Epithelial cell of esophagus (primary cell): ENCODE data around the gene YAP1.

ENCODE experiments used
- DNase-seq: peaks from one replicate; pipeline ENCODE4 v3.0.0; 2010; ENCODE audit warnings: low read depth
- H3K4me3 ChIP-seq: 2 replicates; pipeline ENCODE4 v1.5.1; 2011; ENCODE audit warnings: mild to moderate bottlenecking, low read length, control low read depth
- TF ChIP-seq, protein P1 (sequence below): IDR thresholded peaks from 2 replicates; pipeline ENCODE4 v1.5.1; 2011; ENCODE audit warnings: low read depth, mild to moderate bottlenecking, low read length, control low read depth, inconsistent platforms; ENCODE audit not compliant: insufficient read depth; ENCODE audit errors: missing control alignments

YAP1 gene

DNA sequence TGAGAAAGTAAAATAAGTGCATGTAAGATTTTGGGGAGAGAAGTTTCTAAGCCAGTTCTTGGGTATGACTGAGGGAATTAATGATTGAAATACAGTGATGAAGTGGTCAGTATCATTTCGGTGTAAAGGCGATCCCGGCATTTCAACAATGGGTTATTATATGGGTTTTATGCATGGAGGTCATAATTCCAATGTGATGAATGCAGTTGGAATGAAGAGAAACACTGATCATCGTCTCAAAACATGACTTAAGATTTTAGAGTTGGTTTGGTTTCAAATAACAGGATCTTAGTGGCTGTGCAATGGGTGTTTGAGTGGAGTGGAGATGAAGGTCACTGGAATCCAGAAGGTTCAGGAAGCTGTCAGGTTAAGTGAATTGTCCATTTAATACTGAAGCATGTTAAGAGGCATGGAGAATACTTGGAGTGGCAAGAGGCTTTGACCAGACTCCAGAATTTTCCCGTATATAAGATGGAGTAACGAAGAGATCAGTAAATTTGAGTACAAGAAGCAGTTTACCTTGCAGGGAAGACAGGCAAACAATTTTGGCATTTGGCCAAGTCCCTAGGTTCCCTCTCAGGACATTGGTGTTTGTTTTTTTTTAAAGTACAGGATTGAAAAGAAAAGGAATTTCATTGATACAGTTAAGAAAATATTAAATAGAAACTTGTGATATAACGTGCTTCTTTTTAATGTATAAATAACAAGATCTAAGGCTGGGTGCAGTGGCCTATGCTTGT is 110.7 kb downstream of the YAP1 start:
- H3K4me3 ChIP-seq = no peak overlapping the region
- TF ChIP-seq, protein P1, sequence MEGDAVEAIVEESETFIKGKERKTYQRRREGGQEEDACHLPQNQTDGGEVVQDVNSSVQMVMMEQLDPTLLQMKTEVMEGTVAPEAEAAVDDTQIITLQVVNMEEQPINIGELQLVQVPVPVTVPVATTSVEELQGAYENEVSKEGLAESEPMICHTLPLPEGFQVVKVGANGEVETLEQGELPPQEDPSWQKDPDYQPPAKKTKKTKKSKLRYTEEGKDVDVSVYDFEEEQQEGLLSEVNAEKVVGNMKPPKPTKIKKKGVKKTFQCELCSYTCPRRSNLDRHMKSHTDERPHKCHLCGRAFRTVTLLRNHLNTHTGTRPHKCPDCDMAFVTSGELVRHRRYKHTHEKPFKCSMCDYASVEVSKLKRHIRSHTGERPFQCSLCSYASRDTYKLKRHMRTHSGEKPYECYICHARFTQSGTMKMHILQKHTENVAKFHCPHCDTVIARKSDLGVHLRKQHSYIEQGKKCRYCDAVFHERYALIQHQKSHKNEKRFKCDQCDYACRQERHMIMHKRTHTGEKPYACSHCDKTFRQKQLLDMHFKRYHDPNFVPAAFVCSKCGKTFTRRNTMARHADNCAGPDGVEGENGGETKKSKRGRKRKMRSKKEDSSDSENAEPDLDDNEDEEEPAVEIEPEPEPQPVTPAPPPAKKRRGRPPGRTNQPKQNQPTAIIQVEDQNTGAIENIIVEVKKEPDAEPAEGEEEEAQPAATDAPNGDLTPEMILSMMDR = no peak
- peak; percentile 33 for DNase-seq

DNA sequence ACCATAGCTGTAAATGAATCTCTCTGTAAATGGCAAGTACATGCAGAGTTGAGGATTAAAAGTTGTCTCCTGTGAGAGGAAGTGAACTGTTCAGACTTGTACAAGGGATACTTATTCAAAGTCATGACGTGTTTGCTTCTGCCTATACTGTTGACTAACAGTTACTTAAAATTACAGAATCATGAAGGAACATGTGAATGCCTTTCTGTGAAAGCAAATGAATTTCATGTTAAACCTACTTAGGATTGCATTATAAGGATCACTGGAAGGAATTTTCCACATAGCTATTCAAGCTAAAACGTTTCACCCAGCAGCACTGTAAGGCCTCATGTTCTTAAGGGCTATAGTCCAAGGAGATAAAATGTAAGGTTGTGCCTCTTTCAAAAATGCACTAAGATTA is 113.6 kb downstream of the YAP1 start:
- TF ChIP-seq, protein P1 = no peak
- peak; percentile 96 for DNase-seq

DNA sequence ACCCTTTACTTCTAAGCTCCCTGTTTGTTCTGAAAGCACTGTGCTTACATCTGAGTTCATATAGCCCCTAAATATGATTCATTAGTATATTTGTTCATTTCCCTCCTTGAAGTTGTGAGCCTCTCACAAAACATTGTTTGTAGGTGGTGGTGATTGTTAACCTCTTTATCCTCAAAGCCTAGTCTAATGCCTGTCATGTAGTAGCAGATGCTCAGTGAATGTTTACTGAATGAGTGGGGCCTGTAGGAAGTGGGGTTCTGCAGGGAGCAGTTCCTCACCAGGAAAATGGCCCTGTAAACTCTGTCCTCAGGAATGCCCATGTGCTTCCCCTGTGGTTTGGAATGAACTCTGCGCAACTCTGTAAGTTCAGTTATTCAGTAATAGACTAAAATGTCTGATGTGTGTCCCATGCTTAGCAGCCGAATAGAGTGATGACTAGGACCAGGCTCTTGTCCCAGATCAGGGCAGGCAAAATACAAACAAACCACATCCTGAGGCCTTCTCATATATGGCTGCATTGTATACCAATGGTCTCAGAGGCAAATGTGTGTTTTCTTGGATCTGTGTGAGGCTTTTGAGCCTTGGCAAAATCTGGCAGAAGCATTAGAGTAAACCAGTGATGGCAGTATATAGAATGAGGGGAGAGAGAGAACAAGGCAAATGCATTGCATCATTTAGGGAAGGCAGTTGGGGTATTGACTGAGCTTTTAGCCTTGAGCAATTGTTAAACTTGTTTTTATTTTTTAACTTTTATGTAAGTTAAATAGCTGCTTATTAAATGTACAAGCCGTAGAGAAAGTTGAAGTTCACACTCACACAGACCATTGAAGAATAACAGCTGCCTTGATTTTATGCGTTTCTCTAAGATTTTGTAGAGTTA is 115.7 kb downstream of the YAP1 start:
- no peak overlapping the region for H3K4me3 ChIP-seq
- TF ChIP-seq, protein P1 = no peak
- peak; percentile 72 for DNase-seq

More for the DNA sequence above, 113.6 kb downstream of the YAP1 start:
- no peak overlapping the region for H3K4me3 ChIP-seq

DNA sequence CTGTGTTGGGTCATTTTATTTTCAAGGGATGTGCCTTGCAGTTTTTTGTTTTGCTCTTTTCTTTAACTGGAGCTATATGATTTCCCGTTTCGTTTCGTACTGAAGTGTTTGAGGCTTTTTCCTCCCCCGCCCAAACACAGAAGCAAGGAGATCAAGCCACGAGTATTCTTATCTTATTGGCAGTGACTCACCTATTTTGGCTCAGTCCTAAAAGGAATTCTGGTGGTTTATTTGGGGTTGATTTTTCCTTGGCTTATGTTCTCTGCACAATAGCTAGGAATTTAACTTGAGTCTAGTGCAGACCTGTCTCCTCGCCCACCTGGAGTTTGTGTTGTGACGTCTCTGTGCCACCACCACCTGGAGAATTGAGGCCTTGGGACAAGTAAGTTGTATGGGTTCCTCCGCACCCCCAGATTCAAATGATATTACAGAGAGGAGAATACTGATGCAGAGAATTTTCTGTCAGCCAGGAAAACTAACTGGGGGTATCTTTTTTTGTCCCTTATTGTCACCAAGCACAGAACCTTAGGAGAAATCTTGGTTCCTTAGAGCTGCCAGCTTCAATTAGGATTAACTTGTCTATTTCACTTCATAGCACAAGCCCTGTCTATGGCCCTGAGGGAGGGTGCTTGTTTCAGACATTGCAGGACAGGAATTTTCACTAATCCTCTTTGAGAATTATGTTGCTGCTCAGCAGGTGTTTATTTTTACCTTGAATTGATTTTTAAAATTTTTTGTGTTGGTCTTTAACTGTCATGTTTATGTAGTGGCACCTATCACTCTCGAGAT is 116.6 kb downstream of the YAP1 start:
- TF ChIP-seq, protein P1 = no peak
- DNase-seq = peak; percentile 75
- no peak overlapping the region for H3K4me3 ChIP-seq

DNA sequence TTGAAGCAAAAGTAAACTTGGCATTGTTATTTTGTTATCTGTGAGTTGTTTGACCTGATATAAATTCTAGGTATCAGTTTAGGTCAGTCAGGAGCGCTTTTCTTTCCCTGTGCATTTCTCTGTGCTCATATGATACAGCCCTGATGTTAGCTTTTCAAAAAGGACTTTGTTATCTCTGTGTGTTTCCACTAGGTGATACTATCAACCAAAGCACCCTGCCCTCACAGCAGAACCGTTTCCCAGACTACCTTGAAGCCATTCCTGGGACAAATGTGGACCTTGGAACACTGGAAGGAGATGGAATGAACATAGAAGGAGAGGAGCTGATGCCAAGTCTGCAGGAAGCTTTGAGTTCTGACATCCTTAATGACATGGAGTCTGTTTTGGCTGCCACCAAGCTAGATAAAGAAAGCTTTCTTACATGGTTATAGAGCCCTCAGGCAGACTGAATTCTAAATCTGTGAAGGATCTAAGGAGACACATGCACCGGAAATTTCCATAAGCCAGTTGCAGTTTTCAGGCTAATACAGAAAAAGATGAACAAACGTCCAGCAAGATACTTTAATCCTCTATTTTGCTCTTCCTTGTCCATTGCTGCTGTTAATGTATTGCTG is 119.4 kb downstream of the YAP1 start:
- TF ChIP-seq, protein P1 = no peak
- H3K4me3 ChIP-seq = no peak overlapping the region
- DNase-seq = no peak

DNA sequence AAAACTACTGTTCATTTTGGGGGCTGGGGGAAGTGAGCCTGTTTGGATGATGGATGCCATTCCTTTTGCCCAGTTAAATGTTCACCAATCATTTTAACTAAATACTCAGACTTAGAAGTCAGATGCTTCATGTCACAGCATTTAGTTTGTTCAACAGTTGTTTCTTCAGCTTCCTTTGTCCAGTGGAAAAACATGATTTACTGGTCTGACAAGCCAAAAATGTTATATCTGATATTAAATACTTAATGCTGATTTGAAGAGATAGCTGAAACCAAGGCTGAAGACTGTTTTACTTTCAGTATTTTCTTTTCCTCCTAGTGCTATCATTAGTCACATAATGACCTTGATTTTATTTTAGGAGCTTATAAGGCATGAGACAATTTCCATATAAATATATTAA is 119.9 kb downstream of the YAP1 start:
- TF ChIP-seq, protein P1 = no peak
- no peak for DNase-seq
- H3K4me3 ChIP-seq = no peak overlapping the region
